ENCODE measurements around the gene OPRL1.
A peak's percentile ranks its signal among the peaks of the same experiment; 100 is the strongest.

Gene OPRL1

GRCh38 chr20:64070244-64070993, 9.5 kb upstream of the OPRL1 start:
- DNase-seq (ENCODE audit: low read depth in 2 of 2, low spot score in 1 of 2): no peak

GRCh38 chr20:64071341-64072332, 8.2 kb upstream of the OPRL1 start:
- no peak for DNase-seq (ENCODE audit: low read depth in 2 of 2, low spot score in 1 of 2)

GRCh38 chr20:64072498-64073063, 7.3 kb upstream of the OPRL1 start:
- no peak for DNase-seq (ENCODE audit: low read depth in 2 of 2, low spot score in 1 of 2)

DNA sequence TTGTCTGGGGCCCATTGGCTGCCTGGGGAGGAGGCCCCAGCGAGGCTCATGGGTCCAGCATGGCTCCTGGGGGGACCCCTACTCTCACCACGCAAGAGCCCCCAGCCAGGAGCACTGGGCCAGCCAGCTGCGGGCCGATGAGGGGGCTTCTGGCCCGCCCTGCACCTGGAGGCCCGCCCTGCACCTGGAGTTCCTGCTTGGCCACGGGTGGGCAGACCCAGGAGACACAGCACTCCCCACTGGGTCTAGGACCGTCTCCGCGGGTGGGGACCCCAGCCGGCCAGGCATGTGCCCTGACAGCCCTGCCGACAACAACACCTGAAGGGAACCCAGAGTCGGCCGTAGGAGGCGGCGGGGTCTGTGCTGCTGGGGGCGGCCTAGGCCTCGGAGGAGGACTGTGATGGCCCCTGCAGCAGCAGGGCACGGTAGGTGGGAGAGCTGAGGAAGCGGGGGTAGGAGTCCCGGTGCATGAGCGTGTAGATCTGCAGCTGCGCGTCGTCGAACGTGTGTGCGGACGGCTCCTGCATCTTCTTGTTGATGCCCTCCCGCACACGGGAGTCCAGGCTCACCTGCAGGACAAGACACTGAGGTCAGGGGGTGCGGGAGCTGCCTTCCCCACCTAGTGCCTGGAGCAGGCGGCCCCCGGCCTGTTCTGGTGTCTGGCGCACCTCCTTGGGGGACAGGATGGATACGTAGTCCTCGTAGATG, 6.3 kb upstream of the OPRL1 start:
- no peak for DNase-seq (ENCODE audit: low read depth in 2 of 2, low spot score in 1 of 2)

DNA sequence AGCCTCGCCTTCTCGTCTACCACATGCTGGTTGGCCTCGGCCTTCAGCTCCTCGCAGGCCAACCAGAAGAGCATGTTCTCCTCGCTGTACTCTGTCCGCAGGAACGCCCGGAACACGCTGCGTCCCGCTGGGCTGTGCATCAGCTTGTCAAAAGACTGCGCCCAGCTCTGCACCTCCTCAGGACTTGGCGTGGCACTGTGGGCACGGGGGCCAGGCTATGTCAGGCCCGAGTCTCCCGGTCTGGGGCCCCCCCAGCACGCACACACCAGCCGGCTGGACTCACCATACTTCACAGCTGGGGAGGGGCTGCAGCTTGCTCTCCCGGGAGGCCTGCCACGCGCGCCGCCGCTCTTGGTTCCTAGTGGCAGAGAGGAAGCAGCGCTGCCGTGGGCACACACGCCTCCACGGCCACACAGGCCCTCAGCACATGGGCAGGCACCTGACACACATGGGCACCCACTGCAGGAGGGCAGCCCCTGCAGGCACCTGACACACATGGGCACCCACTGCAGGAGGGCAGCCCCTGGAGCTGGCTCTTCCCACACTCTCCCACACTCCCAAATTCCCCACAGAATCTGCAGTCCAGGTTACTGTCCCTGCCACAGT, 5.6 kb upstream of the OPRL1 start:
- DNase-seq (ENCODE audit: low read depth in 2 of 2, low spot score in 1 of 2): no peak

GRCh38 chr20:64074963-64075362, 4.9 kb upstream of the OPRL1 start:
- no peak for DNase-seq (ENCODE audit: low read depth in 2 of 2, low spot score in 1 of 2)

- DNase-seq (ENCODE audit: low read depth in 2 of 2, low spot score in 1 of 2): no peak
These were observed 4.3 kb upstream of the OPRL1 start for GRCh38 chr20:64075556-64075955.

DNA sequence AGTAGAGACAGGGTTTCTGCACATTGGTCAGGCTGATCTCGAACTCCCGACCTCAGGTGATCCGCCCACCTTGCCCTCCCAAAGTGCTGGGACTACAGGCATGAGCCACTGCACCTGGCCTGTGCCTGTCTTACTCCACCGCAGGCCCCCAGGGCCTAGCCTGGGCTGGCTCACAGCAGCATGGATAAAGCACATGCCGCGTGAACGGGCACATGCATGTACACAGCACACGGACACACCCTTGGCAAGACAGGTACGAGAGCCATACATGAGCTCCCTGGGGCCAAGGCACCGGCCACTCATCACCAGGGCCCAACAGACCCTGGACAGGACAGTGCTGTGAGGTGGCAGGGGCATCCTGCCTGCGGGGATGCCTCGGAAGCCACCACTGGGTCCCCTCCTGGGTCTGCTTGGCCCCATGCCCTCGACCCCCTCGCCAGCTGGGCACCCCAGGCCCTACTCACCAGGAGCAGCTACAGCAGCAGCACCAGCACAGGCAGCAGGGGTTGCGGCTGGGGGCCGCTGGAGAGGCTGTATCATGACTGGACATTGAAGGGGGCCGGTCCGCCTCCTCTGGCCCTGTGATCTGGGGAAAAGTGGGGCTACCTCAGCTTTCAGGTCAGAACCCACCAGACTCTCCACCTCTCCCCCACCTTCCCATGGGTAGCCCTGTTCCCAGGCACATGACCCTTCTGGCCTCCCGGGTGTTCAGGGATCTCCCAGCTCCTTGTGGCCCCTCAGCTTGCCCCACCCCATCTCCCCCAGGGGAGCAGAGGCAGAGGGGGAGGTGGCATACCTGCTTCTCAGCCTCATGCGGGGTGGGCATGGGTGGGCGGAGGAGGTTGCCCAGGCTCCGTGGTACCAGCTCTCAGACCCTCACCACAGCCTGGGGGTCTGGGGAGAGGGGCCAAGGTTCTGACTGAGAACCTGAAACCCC, 3.6 kb upstream of the OPRL1 start:
- no peak for DNase-seq (ENCODE audit: low read depth in 2 of 2, low spot score in 1 of 2)

DNA sequence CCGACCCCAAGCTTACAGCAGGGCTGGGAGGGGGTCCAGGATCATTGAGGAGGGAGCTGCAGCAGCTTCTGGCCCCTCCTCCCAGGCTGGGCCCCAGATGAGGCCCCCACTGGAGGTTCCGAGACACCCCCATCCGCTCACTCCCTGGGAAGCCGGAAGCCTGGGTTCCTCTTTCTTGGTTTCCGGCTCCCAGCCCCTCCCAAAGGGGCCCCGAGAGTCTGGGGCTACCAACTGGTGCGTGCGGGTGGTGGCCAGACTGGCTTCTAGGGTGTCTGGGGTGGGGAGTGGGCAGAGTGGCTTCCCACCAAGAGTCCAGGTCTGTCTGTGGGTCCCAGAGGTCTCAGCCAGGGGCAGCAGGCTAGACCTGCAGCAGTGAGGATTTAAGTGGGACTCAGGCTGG, 2.8 kb upstream of the OPRL1 start:
- DNase-seq (ENCODE audit: low read depth in 2 of 2, low spot score in 1 of 2): no peak

DNA sequence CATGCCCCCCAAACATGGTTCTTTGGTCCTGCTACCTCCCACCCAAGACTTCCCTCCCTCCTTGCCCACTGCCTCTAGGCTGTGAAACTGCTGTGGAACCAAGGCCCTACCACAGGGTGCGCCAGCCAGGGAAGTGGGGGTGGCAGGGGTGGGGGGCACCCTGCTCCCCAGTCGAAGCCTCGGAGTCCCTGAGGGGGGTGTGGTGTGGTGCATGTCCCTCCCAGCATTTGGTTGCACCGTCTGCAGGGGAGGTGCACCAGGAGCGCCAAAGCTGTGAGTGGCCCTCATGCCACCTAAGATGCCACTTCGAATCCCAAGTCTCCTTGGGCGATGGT, 2.4 kb upstream of the OPRL1 start:
- DNase-seq (ENCODE audit: low read depth in 2 of 2, low spot score in 1 of 2): no peak

DNA sequence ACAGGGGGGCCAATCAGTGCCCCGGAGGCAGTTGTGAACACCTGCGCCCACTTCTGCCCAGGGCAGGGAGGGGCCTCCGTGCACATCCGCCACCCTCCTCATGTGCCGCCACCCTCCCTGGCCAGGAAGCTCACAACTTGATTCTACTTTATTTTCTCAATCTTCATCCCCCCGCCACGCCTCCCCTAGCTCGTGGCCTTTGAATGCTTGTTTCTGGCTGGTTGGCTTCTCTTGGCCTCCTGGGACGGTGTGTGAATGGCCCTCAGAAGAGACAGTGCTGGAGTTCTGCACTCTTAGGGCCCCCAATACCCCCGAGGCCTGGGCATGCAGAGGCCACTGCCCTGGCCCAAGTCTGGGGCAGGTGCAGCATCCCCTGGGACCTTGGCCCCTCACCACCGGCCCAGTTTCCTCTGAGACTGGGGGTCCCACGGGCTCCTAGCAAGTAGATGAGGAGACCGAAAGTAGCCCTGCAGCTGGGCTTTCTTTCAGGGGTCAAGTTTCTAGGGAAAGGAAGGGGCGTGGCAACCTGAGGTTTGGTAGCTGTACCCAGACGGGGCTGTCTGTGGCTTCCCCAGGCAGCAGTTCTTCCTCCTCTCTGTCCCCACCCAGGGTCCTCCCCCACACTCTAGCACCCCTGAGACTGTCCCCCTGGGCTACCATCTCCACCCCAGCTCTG, 1.9 kb upstream of the OPRL1 start:
- DNase-seq (ENCODE audit: low read depth in 2 of 2, low spot score in 1 of 2): no peak

GRCh38 chr20:64078934-64079272, 979 bp upstream of the OPRL1 start:
- DNase-seq (ENCODE audit: low read depth in 2 of 2, low spot score in 1 of 2): no peak

- peak in 1 of 2 donors; percentile 48 for DNase-seq (ENCODE audit: low read depth in 2 of 2, low spot score in 1 of 2)
These were observed 439 bp upstream of the OPRL1 start, which contains the start of gene RGS19 for GRCh38 chr20:64079273-64080012. TSS of gene RGS19 (minus strand) at chr20:64079518. CDS start at chr20:64076886, 2,632 bp downstream.

GRCh38 chr20:64080813-64081623, 1.1 kb downstream of the OPRL1 start:
- DNase-seq (ENCODE audit: low read depth in 2 of 2, low spot score in 1 of 2): no peak

DNA sequence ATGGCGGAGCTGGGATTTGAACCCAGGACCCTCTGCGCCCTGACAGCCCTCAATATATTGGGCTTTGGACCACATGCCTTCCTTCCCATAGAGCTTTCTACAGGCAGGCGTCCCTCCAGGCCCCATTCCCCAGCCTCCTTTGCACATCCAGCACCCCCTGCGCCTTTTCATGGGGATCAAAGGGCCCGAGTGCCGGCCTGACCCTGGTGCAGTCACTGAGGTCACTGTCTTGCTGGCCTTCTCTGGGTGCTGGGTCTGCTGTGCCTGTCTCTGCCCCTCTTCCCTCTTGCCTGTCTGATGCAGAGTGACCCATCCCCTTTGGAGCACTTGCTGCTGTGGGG, 1.7 kb downstream of the OPRL1 start:
- DNase-seq (ENCODE audit: low read depth in 2 of 2, low spot score in 1 of 2): no peak

- no peak for DNase-seq (ENCODE audit: low read depth in 2 of 2, low spot score in 1 of 2)
These were observed 2.3 kb downstream of the OPRL1 start for GRCh38 chr20:64082126-64082731.

GRCh38 chr20:64082820-64083377, 3.0 kb downstream of the OPRL1 start:
- DNase-seq (ENCODE audit: low read depth in 2 of 2, low spot score in 1 of 2): no peak

Measured in stimulated activated CD8-positive, alpha-beta memory T cell treated with anti-CD3 and anti-CD28 coated beads, Interleukin-4, amount 100 ng/mL, for 4 hours (primary cell).